ENCODE results near the gene SURF6.

Gene SURF6

GRCh38 chr9:133362359-133363044 lies 26.5 kb upstream of the SURF6 start:
- no peaks in the 10 kb centered on the region for H3K9me2 ChIP-seq (replicated peaks; ENCODE audit: control insufficient read depth, low read length)
- H3K9me3 ChIP-seq (ENCODE audit: control insufficient read depth, insufficient read depth, low read length), result no peaks in the 10 kb centered on the region
- 0 out of 2 replicates have a peak, but pooled peaks cover 3% of the 10 kb centered on the region for H4K20me1 ChIP-seq (ENCODE audit: control insufficient read depth, insufficient read depth, low read depth, low read length)
- H3K79me2 ChIP-seq (ENCODE audit: control insufficient read depth, low read length), result peaks cover 17% of the 10 kb centered on the region
- peaks cover 6% of the 10 kb centered on the region; the same call in 1 of the 2 replicates for H3F3A ChIP-seq (ENCODE audit: control insufficient read depth, insufficient read depth)
- H3K36me3 ChIP-seq (ENCODE audit: control insufficient read depth, low read length), result peaks cover 83% of the 10 kb centered on the region
- no peak for TF ChIP-seq EZH2phosphoT487 (IDR thresholded peaks at IDR 0.05; ENCODE audit: borderline replicate concordance, low read length)
- TF ChIP-seq, protein P1, sequence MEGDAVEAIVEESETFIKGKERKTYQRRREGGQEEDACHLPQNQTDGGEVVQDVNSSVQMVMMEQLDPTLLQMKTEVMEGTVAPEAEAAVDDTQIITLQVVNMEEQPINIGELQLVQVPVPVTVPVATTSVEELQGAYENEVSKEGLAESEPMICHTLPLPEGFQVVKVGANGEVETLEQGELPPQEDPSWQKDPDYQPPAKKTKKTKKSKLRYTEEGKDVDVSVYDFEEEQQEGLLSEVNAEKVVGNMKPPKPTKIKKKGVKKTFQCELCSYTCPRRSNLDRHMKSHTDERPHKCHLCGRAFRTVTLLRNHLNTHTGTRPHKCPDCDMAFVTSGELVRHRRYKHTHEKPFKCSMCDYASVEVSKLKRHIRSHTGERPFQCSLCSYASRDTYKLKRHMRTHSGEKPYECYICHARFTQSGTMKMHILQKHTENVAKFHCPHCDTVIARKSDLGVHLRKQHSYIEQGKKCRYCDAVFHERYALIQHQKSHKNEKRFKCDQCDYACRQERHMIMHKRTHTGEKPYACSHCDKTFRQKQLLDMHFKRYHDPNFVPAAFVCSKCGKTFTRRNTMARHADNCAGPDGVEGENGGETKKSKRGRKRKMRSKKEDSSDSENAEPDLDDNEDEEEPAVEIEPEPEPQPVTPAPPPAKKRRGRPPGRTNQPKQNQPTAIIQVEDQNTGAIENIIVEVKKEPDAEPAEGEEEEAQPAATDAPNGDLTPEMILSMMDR (IDR thresholded peaks at IDR 0.05; ENCODE audit: low read depth, low read length, poor library complexity, severe bottlenecking), result no peak
- H3K4me2 ChIP-seq (ENCODE audit: low read length), result no peak overlapping the region
- no peak overlapping the region for H3K27ac ChIP-seq (ENCODE audit: low read depth, low read length)
- no peaks in the 10 kb centered on the region for H3K27me3 ChIP-seq (ENCODE audit: control insufficient read depth, low read length)
- H3K4me1 ChIP-seq (ENCODE audit: control insufficient read depth, low read length), result peaks cover 4% of the 10 kb centered on the region
- no peak overlapping the region for H3K4me3 ChIP-seq (ENCODE audit: low read length)

DNA sequence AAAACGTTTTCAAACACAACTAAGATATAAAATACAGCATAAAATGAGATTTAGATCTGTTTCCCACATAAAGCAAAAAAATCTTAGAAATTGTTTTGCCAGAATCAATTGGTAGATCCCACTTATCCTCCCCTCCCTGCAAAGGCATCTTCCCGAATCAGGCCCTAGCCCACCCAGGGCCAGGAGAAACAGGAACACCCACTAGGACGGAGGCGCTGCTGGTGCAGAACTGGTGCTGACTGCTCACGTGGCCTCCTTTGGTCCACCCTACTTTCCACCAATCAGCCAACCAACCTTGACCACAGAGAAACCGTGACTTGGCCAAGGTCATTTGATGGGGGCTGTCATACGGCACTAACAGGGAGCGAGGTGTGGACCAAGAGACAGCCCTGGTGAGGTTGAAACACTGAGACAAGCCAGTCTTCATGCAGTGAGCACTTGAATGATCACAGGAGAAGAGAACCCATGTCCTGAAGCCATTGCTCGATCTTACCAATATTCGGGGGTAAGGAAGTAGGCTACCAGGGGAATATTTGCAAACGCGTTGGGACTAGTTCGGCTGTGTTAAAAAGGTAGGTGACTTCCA lies 25.6 kb upstream of the SURF6 start:
- Histone ChIP-seq H3K9me3 (ENCODE audit: control insufficient read depth, insufficient read depth, low read length) (no peaks in the 10 kb centered on the region), H3K79me2 (ENCODE audit: control insufficient read depth, low read length) (peaks cover 17% of the 10 kb centered on the region), H3F3A (ENCODE audit: control insufficient read depth, insufficient read depth) (peaks cover 6% of the 10 kb centered on the region; the same call in 1 of the 2 replicates), H3K36me3 (ENCODE audit: control insufficient read depth, low read length) (peaks cover 75% of the 10 kb centered on the region), H3K4me3 (ENCODE audit: low read length) (no peak overlapping the region), H4K20me1 (ENCODE audit: control insufficient read depth, insufficient read depth, low read depth, low read length) (0 out of 2 replicates have a peak, but pooled peaks cover 3% of the 10 kb centered on the region), H3K27me3 (ENCODE audit: control insufficient read depth, low read length) (no peaks in the 10 kb centered on the region), H3K4me2 (ENCODE audit: low read length) (no peak overlapping the region), H3K4me1 (ENCODE audit: control insufficient read depth, low read length) (peaks cover 11% of the 10 kb centered on the region), H3K9me2 (replicated peaks; ENCODE audit: control insufficient read depth, low read length) (no peaks in the 10 kb centered on the region), H3K27ac (ENCODE audit: low read depth, low read length) (no peak overlapping the region)
- TF ChIP-seq, protein P1 (IDR thresholded peaks at IDR 0.05; ENCODE audit: low read depth, low read length, poor library complexity, severe bottlenecking), result no peak
- no peak for TF ChIP-seq EZH2phosphoT487 (IDR thresholded peaks at IDR 0.05; ENCODE audit: borderline replicate concordance, low read length)

DNA sequence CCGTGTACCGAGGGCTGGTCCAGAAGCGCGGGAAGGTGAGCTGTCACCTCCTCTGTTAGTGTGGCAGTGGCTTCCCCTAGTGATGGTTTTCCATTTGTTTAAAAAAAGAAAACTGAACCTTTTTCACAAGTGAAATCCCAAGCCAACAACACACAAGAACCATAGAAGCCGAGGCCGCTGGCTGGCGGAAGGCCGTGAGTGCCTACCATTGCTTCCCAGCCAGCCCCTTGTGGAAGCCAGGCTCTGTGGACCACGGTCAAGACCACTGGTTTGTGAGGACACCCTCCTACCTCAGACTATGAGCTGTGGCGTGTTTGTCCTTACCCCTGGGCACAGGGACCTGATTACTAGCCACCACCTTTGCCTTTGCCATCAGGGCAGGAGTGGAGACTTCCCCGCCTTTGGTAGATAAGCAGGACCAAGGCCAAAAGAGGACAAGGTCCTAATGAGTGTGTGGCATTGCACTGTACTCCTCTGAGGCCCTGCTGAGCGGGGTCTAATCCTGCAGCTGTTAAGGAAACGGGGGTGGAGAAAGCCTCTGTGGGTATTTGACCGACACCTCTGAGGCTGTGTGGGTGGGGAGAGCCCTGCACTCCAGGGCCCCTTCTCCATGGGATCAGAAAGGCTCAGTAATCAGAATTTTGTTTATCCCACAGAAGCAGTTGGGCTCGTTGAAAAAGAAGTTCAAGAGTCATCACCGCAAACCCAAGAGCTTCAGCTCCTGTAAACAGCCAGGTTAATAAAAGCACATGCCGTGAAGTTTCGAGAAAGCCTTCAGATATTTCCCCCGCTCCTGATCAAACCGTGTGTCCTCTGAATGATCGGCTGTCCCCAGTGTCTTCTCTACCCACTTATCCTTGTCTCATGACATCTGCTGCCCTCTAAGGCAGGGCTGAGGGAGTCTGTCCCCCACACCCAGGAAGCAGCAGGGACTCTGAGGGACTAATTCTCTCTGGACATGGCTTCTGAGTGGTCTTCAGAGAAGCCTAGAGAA lies 24.7 kb upstream of the SURF6 start:
- H3K4me2 ChIP-seq (ENCODE audit: low read length), result no peak overlapping the region
- H3F3A ChIP-seq (ENCODE audit: control insufficient read depth, insufficient read depth), result peaks cover 10% of the 10 kb centered on the region; the same call in 1 of the 2 replicates
- H3K9me2 ChIP-seq (replicated peaks; ENCODE audit: control insufficient read depth, low read length), result no peaks in the 10 kb centered on the region
- H4K20me1 ChIP-seq (ENCODE audit: control insufficient read depth, insufficient read depth, low read depth, low read length), result 0 out of 2 replicates have a peak, but pooled peaks cover 3% of the 10 kb centered on the region
- peaks cover 66% of the 10 kb centered on the region for H3K36me3 ChIP-seq (ENCODE audit: control insufficient read depth, low read length)
- TF ChIP-seq EZH2phosphoT487 (IDR thresholded peaks at IDR 0.05; ENCODE audit: borderline replicate concordance, low read length), result no peak
- no peaks in the 10 kb centered on the region for H3K27me3 ChIP-seq (ENCODE audit: control insufficient read depth, low read length)
- no peak overlapping the region for H3K27ac ChIP-seq (ENCODE audit: low read depth, low read length)
- no peaks in the 10 kb centered on the region for H3K9me3 ChIP-seq (ENCODE audit: control insufficient read depth, insufficient read depth, low read length)
- no peak overlapping the region for H3K4me3 ChIP-seq (ENCODE audit: low read length)
- peaks cover 12% of the 10 kb centered on the region for H3K4me1 ChIP-seq (ENCODE audit: control insufficient read depth, low read length)
- peaks cover 17% of the 10 kb centered on the region for H3K79me2 ChIP-seq (ENCODE audit: control insufficient read depth, low read length)
